Adrenal gland (tissue), 12 donors: ENCODE measurements around the gene C6orf120. TPM values are rescaled to one million over a fixed set of nuclear protein-coding genes. Genes with fewer than 3 reads are reported as not detected.
"Not testable (repeated sequence)": the region's sequence is repeated elsewhere in the genome, so short reads cannot be mapped to it uniquely, and the experiment has no call there.

Experiments used
- DNase-seq, 7 donors: peaks; one replicate each; pipeline ENCODE4 v3.0.0-alpha.2; 2019 to 2020
- H3K27ac ChIP-seq, 5 donors: fragments of 200-600 bp; sonication (generic) in 4 of 5; 1 replicate in 3 of 5; 2 replicates in 2 of 5; pipeline versions ENCODE4 v1.5.1 to v1.8.0; 2016 to 2020; ENCODE audit warnings: mild to moderate bottlenecking in 1 of 5
- H3K27me3 ChIP-seq: fragments of 200-600 bp; 2 replicates; pipeline ENCODE4 v1.8.0; 2021
- H3K36me3 ChIP-seq, 2 donors: fragments of 200-600 bp; replicated peaks in 1 of 2; 1 replicate in 1 of 2; 2 replicates in 1 of 2; pipeline versions ENCODE4 v1.5.1 to v1.8.0; 2018 to 2022
- H3K4me1 ChIP-seq, 2 donors: fragments of 200-600 bp; replicated peaks in 1 of 2; 1 replicate in 1 of 2; 2 replicates in 1 of 2; pipeline versions ENCODE4 v1.5.1 to v1.8.0; 2018 to 2021
- H3K4me3 ChIP-seq, 4 donors: fragments of 200-600 bp; sonication (generic) in 3 of 4; one replicate each; pipeline ENCODE4 v1.5.1; 2016 to 2018
- H3K9me3 ChIP-seq, 3 donors: fragments of 200-600 bp; sonication (generic) in 1 of 3; replicated peaks in 1 of 3; 1 replicate in 2 of 3; 2 replicates in 1 of 3; pipeline versions ENCODE4 v1.5.1 to v1.8.0; 2016 to 2021
- POLR2A ChIP-seq, 2 donors: fragments of 450-650 bp; IDR thresholded peaks; one replicate each; pipeline ENCODE4 v1.6.1; 2017; ENCODE audit warnings: antibody characterized with exemption in 2 of 2, mild to moderate bottlenecking in 2 of 2, moderate library complexity in 1 of 2
- WGBS, 4 donors: extraction: QIAGEN DNeasy Blood & Tissue Kit in 2 of 4; methylation state at CpG; one replicate each; pipeline versions ENCODE4 v1.1.5 to v1.1.7; 2013 to 2017; 5-methylcytosine and 5-hydroxymethylcytosine counted together
- intact Hi-C, 2 donors: fragments of 100-400 bp; cut with DNase I; formaldehyde crosslinking; loops; one replicate each; pipeline versions ENCODE4 v1.14.1 to v1.15.0; 2022 to 2023
- polyA plus RNA-seq, 3 donors: library from polyadenylated mRNA; stranded (reverse); fragments of 200-250 nt in 2 of 3; fragments of 350-450 nt in 1 of 3; fragmentation: Illumina TruSeq in 1 of 3; extraction: RNeasy Lipid Tissue Mini Kit (QIAGEN cat#74804) in 1 of 3; gene quantifications; one replicate each; pipeline ENCODE4 v1.2.3, GENCODE V29; 2013 to 2014
- total RNA-seq, 9 donors: library from RNA; depleted of rRNA in 4 of 9; stranded (reverse); fragments of >200 nt in 4 of 9; fragments of 120-200 nt in 1 of 9; fragmentation: NEBNext Ultra II Directional in 1 of 9; extraction: Animal tissue kit (Norgen Biotek cat#: 25700) in 1 of 9; gene quantifications; one replicate each; pipeline versions ENCODE4 v1.1.0 to v1.2.4, GENCODE V29; 2013 to 2023
- TF ChIP-seq, protein P1 (sequence below), 6 experiments: fragments of 450-650 bp in 4 of 6; fragments of 200-600 bp in 2 of 6; sonication (generic) in 1 of 6; IDR thresholded peaks; 1 replicate in 5 of 6; 2 replicates in 1 of 6; pipeline versions ENCODE4 v1.5.1 to v1.8.0; 2016 to 2021; ENCODE audit warnings: antibody characterized with exemption in 6 of 6, mild to moderate bottlenecking in 2 of 6, moderate library complexity in 1 of 6
- donor health status: healthy with polysubstance abuse.
- donor health status: Bipolar disorder and iron deficiency.
- donor health status: DM: yes; HTN: yes; CAD: no.
- donor health status: DM: no; HTN: no; CAD: no.
- donor health status: DM: no; HTN: no; CAD: no.
- donor health status: DM: yes; HTN: yes; CAD: no.

Gene C6orf120
- total and polyA plus RNA-seq, 12 donors = 5.0 to 59.9 (median 40.5) TPM

DNA sequence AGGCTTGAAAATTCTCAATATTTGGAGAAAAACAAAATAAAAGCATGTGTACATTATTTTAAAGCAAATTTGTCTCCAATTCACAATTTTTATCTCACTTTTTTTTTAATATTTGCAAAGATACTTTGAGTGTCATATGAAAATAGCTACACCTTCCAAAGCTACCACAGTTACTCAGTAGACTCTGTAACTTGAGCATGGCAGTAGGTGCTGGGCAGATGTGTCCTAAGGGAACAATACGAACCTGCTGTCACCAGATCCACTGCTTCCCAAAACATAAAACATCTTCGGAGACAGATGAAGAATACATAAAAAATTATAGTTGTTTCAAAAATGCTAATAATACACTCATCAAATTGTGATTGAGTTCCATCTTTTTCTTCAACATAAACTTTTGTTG is 10.7 kb upstream of the C6orf120 start:
- Histone ChIP-seq H3K27me3 (no peaks in the 10 kb centered on the region), H3K36me3 (no peaks in the 10 kb centered on the region), H3K27ac (no peak overlapping the region), H3K4me1 (no peaks in the 10 kb centered on the region), H3K4me3 (no peak overlapping the region), H3K9me3 (peaks cover 0 to 6% (median under 1%) of the 10 kb centered on the region in 3 donors)
- DNase-seq = no peak
- TF ChIP-seq POLR2A (IDR thresholded peaks at IDR 0.05) = no peak
- TF ChIP-seq, protein P1, sequence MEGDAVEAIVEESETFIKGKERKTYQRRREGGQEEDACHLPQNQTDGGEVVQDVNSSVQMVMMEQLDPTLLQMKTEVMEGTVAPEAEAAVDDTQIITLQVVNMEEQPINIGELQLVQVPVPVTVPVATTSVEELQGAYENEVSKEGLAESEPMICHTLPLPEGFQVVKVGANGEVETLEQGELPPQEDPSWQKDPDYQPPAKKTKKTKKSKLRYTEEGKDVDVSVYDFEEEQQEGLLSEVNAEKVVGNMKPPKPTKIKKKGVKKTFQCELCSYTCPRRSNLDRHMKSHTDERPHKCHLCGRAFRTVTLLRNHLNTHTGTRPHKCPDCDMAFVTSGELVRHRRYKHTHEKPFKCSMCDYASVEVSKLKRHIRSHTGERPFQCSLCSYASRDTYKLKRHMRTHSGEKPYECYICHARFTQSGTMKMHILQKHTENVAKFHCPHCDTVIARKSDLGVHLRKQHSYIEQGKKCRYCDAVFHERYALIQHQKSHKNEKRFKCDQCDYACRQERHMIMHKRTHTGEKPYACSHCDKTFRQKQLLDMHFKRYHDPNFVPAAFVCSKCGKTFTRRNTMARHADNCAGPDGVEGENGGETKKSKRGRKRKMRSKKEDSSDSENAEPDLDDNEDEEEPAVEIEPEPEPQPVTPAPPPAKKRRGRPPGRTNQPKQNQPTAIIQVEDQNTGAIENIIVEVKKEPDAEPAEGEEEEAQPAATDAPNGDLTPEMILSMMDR (IDR thresholded peaks at IDR 0.05) = no peak
- intact Hi-C loops = no loop called here
- 97 to 99% (median 97%) methylated on average over 2 of the region's 2 CpGs for WGBS, 4 donors

DNA sequence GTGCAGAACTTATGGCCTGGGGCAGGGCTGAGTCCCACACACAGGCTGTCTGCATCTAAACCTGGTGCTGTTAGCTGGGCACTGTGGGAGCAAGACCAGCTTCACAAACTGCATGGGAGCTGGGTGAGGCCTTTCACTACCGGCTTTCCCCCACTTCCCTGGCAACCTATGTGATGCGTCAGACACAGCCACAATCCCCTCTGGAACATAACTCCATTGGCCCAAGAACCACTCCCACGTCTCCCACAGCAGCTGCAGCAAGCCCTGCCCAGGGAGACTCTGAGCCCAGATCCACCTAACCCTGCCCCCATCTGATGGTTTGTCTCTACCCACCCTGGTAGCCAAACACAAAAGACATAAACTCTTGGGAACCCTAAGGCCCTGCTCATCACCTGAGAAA is 9.4 kb upstream of the C6orf120 start:
- intact Hi-C loops = no loop called here
- WGBS, 4 donors = 91 to 100% (median 100%) methylated on average over 2 to 3 of the region's 3 CpGs

DNA sequence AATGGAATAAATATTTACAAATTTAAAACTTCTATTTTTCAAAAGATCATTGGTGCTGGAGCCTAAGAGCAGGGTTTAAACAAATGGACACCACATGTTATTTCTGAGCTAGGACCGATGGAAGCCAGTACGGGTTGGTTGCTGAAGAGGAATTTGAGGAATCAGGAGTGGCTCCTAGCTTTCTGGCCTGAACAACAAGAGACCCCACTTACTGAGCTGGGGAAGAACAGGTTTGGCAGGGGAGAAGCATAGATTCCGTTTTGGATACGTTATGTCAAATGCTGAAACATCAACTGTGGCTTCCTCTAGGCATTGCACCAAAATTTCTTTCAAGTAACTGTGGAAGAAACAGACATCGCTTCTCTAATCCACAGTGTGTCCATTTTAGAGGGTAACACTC is 6.8 kb upstream of the C6orf120 start:
- H3K9me3 ChIP-seq = no peaks in the 10 kb centered on the region
- 90 to 98% (median 95%) methylated on average over 5 of the region's 5 CpGs for WGBS, 4 donors
- intact Hi-C loops = no loop called here
- no peaks in the 10 kb centered on the region for H3K36me3 ChIP-seq
- no peak for DNase-seq
- H3K27me3 ChIP-seq = no peaks in the 10 kb centered on the region
- TF ChIP-seq POLR2A (IDR thresholded peaks at IDR 0.05) = no peak
- TF ChIP-seq, protein P1 (IDR thresholded peaks at IDR 0.05) = no peak
- no peak overlapping the region for H3K4me3 ChIP-seq
- no peaks in the 10 kb centered on the region for H3K4me1 ChIP-seq
- no peak overlapping the region for H3K27ac ChIP-seq

More for the DNA sequence above, 9.4 kb upstream of the C6orf120 start:
- H3K4me1 ChIP-seq = no peaks in the 10 kb centered on the region
- H3K4me3 ChIP-seq = no peak overlapping the region
- no peaks in the 10 kb centered on the region for H3K27me3 ChIP-seq
- H3K27ac ChIP-seq = no peak overlapping the region
- no peak for DNase-seq
- H3K9me3 ChIP-seq = no peaks in the 10 kb centered on the region
- no peak for TF ChIP-seq POLR2A (IDR thresholded peaks at IDR 0.05)
- TF ChIP-seq, protein P1 (IDR thresholded peaks at IDR 0.05) = no peak
- H3K36me3 ChIP-seq = no peaks in the 10 kb centered on the region

DNA sequence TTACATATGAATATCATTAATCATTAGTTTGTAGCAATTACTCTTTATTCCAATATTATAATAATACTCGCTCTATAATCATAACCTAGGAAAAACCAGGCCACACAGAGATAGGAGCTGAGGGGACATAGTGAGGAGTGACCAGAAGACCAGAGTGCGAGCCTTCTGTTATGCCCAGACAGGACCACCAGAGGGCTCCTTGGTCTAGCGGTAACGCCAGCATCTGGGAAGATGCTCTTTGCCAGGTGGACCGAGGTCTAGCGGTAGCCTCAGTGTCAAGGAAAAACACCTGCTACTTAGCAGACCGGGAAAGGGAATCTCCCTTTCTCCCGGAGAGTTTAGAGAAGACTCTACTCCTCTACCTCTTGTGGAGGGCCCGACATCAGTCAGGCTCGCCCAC is 4.8 kb upstream of the C6orf120 start:
- H3K36me3 ChIP-seq, H3K9me3 ChIP-seq, H3K4me1 ChIP-seq, H3K4me3 ChIP-seq, H3K27me3 ChIP-seq, H3K27ac ChIP-seq, intact Hi-C loops: not testable (repeated sequence)
- TF ChIP-seq, protein P1 (IDR thresholded peaks at IDR 0.05) = peak in 4 of 6 experiments; percentile 5 to 36 (median 24)
- DNase-seq = peak in 3 of 7 donors; percentile 25 to 34 (median 32)
- 69 to 88% (median 82%) methylated on average over 10 of the region's 10 CpGs for WGBS, 4 donors
